Right renal pelvis (tissue), 4 donors: ENCODE data around the gene FAM20C. TPM values are rescaled to one million over a fixed set of nuclear protein-coding genes. Genes with fewer than 3 reads are reported as not detected.
"Not testable (repeated sequence)": the region's sequence is repeated elsewhere in the genome, so short reads cannot be mapped to it uniquely, and the experiment has no call there.

Source experiments
- DNase-seq, 4 donors: peaks; one replicate each; pipeline ENCODE4 v3.0.0-alpha.2; 2013; ENCODE audit warnings: low read depth in 4 of 4, low spot score in 3 of 4, missing footprints in 1 of 4
- polyA plus RNA-seq, 4 donors: library from polyadenylated mRNA; unstranded; fragments of 120-200 nt; gene quantifications; one replicate each; pipeline ENCODE4 v1.2.1, GENCODE V29; 2013; ENCODE audit not compliant: insufficient read length in 4 of 4

FAM20C gene
- polyA plus RNA-seq, 4 donors = 62.1 to 78.7 (median 70.8) TPM

DNA sequence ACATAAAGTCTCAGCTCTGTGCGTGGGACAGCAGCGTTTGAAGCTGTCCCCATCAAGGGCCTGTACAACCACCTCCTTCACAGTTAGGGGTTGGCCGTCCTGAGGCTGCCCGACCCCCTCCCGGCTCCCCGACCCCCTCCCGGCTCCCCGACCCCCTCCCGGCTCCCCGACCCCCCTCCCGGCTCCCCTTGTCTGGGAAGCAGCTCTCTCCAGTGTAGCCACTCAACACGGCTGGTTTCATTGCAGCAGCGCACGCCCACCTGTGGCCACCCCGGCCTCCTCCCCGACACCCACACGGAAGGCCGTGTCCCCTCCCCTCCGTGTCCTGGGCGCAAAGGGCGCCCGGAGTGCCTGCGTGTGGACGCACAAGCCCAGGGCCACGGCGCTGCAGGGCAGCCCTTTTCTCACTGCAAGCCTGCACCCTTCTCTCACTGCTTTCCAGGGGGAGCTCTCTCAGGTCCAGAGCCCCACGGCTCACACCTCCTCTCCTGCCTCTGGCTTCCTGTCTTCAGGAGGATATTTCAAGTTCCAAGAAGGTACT, 20.9 kb upstream of the FAM20C start:
- DNase-seq = no peak

DNA sequence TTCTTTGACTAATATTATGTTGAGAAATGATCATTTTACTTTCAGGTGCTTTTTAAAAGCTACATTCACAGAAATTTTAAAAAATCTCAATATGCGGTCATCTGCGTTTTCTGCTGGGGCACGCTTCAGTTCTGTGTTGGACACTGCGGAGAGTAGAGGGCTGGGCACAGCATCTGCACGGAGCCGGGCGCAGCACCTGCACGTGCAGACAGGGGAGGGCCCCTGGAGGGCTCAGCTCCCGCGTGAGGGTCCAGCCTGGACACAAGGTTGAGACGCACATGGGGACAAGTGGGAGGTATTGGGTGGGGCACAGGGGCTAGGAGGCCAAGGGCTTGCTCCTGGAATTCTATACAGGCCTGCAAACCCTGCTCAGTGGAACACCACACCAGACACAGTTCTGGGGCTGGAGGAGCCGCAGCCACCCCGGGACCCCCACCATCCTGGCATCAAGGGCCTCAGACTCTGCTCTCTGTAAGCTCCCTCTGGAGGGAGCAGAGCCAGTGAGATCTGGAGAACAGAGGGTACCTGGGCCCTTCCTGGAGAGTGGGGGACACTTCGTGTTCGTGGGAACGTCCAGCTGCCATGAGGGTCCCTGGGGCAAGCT, 20.4 kb upstream of the FAM20C start:
- no peak for DNase-seq

DNA sequence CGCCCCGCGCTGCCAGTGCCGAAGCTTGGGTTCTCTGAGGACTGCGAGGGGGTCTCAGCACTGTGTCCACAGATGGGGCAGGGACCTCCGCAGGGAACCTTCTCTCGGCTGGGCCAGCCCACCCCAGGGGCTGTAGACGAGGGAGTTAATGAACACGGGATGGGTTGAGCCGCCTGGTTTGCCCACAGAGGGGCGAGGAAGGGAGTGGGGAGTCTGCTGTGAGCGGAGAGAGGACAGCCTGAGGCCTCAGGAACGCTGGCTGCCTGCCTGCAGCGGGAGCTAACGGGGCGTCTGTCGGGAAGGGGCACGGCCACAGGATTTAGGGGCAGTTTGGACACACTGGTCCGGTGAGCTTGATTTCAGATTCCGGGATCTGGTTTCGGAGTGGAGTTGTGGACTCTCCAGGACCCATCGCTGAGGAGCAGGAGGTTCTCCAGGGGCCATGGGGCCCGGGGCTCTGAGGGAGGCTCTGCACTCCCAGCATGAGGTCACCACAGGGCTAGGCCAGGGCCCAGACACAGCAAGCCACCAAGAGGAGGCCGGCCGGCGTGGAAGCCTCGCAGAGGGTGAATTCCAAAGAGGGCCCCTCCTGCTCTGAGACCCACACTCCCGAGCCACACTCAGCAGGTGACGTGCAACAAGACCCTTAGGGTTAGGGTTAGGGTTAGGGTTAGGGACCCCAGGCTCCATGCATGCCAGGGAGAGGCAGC, 19.0 kb upstream of the FAM20C start:
- DNase-seq = no peak

DNA sequence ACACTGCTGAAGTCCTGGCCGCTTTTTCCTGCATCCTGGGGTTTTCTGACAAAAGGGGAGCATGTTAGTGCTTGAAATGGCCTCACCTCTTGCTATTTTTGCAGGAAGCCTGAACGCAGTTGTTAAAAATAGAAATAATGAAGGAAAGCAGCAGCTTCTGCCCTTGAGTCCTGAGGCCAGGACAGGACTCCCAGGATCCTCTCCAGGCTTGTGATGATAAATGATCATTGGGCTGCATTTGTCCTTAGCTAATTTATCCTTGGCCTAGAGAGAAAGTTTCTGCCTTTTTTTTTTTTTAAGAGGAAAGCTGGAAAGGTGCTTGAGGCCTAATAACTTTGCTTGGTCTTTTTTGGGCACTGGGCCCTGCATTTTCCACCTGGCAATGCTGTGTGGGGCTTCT, 17.7 kb upstream of the FAM20C start:
- no peak for DNase-seq

DNA sequence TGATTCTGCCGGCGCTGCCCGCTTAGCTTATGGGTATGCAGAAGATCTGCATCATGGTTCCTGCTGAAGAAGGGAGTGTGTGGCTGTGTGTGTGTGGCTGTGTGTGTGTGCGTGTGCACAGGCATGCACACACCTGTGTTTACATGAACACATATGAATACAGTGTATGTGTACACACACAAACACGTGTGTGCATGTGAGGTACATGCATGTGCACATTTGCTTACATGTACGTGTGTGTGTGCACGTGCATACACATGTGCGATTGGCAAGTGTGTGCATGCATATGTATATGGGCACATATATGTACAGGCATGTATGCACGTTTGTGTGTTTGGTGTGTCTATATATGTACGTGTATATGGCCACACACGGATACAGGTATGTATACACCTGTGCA, 16.4 kb upstream of the FAM20C start:
- DNase-seq = no peak

DNA sequence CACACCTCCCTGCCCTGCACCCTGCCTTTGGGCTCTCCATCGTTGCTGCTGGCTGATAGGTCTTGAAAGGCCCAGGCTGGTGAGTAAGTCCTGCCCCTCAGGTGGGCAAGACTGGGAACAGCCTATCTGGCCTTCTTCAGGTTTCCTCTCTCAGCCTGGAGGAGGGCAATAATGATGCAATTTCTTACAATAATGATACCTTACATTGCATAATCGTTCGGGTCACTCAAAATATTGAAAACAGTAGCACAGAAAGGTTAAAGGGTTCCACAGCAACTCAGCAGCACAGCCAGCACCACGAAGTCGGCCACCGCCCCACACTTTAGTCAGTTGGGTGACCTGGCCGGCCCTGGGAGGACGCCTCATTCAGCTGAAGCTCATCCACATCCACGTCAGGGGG, 16.0 kb upstream of the FAM20C start:
- DNase-seq = no peak

DNA sequence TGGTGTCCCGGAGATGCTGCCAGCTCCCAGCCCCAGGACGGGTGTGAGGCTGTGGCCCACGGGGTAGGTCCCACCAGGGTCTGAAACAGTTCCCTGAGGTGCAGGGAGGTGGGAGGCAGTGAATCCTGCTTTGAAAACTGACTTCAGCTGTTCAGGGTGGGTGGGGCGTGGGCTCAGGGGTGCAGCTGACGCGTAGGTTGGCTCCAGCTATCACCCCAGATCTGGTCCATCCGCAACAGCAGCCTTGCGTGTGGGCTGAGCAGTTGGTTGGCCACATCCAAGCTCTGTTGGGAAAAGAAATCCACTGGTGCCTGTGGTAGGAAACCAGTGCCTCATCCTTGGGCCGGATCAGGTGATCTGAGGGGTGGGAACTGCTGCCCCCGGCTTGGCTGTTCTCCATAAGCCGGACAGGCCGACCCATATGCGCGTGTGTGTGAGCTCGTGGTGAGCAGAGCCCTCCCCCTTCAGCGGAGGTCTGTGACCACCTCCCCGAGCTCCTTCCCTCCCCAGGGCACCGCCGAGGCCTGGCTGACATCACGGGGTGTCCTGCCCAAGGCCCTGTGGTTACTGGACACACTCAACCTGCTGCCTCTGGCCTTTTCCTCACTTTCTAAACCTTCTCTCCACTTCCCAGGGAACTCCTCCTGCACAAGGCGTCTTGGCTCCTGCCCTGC, 15.4 kb upstream of the FAM20C start:
- DNase-seq = no peak

DNA sequence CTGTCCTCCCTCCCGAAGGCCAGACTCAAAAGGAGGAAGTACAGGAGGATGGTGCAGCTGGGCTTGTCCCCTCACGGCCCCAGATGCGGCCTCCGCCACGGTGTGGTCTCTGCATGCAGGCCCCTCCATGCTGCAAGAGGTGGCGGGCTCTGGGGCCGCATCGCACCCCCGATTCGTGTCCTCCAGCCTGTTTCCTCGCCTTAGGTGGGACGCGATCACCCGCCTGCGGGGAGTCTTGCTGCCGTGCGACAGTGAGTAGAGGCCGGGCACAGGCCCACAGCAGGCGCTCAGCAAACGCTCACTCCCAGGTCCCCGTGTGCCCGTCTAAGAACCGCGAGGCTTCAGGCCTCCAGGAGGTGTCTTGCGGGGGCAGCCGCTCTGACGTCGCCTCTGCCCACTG, 13.9 kb upstream of the FAM20C start:
- DNase-seq = no peak

DNA sequence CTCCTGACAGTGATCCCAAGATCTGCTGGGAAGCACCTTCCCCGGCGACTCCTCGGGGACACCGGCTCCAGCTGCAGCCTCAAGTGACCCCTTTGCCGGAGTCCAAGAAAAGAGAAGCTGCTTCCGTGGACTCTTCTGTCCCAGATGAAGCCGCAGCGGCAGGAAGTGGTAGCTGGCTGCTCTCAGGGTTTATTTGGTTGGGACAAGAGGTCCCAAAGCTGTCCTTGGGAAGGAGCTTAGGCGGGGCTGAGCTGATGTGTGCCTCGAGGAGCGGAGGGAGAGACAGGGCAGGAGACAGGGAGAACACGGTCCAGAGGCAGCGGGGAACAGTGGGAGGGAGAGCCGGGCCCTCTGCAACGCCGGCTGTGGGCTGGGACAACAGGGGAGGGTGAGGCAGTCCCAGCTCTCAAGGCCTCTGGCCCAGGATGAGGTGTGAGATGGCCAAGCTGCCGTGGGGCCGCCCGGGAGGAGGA, 13.1 kb upstream of the FAM20C start:
- no peak for DNase-seq

DNA sequence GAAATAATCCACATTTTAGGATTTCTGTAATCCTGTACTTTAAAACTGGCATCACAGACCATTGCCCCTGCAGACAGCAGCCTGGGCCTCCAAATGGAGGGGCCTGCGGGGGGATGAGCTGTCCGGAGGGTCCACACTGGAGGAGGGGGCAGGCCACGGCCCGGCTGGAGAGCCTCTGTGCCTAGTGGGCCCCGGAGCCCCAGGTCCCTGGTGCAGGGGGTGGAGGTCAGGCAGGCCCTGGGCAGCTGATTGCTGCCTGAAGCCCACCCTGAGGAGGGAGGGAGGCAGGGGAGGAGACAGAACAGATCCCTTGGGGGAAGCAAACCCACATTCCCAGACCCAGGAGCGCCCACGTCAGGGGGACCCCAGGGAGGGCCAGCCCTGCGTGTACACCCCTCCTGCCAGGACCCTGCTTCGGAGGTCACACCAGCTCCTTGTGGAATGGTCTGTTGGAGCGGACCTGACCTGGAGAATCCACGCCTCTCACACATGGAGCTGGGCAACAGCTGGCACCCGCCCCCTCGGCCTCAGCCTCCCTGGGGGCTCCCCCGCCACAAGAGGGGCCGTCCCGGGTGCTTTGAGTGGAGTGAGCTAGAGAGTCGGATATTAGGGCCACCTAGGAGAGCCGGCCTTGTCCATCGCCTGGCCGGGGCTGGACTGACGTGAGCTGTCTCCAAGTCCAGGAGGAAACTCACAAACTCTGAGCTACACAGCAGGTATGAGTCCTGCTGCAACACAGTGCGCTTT, 12.2 kb upstream of the FAM20C start:
- DNase-seq = no peak

DNA sequence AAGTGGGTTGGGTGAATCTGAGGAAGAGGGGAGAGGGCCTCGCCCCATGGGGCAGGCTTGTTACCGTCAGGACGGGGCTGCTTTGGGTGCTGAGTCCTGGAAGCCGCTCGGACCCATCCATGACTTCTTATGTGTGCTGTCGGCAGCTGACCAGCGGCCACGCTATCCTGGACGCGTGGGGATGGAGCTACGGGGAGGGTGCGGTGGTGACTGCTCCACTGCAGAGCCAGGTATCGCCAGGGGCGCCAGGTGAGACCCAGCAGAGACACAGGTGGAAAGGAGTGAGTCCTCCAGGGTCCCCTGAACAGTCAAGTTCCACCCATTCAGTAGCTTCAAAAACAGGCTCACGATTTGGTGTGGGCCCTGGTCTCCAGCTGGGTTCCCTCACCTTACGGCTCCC, 10.6 kb upstream of the FAM20C start:
- DNase-seq = no peak

DNA sequence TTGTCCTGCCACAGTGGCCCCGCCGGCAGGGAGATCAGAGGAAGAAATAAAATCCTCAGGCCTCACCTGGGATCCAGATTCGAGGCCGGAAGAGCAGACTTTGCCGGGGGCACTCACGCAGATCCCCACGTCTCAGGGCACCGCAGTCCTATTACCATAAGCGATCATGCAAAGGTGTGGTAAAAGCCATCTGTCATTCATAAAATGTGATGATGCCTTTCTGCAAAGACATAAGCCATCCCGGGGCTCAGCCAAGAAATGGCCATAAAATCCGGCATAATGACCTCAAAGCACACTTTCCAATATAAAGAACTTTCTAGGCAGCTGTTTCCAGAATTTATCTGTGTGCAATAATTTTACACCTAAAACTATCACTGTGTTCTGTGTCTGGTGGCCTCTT, 9.9 kb upstream of the FAM20C start:
- DNase-seq = not testable (repeated sequence)

DNA sequence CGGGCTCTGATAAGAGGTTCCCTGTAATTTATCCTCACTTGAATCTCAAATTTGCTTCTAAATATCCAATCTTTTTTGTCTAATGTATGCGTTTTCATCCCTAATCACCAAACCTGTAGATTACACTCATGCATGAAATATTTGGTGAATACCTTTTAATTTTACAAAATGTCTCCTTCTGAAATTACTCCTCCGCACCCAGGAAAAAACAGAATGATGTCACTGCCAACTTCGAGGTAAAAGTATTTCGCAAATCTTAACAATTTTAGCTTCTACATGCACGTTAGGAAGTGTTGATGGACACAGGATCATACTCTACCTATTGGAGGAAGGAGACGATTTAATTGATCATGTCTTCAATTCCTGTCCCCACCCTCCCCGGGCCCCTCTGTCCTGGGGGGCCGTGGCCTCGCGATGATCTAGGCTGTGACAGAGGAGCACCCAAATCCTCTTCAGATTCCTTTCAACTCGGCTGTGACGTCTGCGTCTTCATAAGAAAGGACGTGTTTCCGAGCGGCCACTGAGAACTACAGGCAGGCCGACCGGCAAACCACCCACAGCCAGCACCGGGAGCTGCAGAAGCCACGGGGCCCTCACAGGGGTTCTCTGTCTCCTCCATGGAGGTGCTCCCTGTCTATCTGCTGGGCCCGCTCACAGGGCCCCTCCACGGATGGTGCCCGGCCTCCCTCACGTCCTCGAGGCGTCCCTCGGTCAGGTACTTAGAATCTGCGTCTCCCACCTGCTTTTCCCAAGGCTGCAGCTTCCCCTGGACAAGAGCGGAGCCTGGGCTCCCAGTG, 8.7 kb upstream of the FAM20C start:
- DNase-seq = no peak

DNA sequence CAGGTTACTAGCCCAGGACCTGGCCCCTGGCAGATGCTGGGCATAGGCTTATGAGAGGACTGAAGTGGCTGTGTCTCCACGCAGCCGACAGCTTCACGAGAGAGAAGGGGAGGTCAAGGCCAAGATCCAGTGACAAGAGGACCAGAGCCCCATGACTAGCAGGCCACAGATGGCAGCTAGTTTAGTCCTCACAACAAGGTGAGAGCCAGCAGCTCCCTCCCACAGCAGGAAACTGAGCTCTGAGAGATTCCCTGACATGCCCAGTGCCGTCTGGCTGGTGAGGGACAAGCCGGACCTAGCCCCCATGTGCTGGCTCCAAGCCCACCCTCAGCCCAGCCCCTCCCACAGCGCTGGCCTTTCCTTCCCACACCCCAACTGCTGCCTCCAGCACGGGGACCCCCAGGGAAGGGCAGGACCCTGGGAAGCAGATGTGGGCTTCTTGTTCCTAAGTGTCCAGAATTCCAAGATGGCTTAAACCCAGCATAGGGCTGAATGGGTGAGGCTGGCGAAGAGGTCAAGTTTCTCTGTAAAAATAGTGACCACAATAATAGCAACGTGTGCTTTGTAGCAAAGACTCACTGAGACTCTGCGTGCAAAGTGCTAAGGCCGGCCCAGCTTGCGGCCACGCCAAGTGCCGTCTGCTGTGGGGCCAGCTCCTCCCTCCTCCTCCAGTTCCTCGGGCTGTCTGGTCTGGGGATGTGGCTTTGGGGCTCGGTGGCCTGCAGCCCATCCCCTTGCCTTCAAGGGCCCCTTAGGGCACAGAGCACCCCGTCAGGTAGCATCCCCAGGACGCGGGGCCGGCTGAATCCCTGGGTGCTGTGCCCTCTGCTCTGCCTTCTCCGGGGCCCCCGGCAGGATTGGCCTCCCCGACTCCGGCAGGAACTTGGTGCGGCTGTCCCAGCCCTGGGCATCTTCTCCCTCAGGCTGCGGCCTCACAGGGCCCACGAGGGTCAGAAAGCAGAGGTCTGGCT, 7.8 kb upstream of the FAM20C start:
- DNase-seq = no peak

DNA sequence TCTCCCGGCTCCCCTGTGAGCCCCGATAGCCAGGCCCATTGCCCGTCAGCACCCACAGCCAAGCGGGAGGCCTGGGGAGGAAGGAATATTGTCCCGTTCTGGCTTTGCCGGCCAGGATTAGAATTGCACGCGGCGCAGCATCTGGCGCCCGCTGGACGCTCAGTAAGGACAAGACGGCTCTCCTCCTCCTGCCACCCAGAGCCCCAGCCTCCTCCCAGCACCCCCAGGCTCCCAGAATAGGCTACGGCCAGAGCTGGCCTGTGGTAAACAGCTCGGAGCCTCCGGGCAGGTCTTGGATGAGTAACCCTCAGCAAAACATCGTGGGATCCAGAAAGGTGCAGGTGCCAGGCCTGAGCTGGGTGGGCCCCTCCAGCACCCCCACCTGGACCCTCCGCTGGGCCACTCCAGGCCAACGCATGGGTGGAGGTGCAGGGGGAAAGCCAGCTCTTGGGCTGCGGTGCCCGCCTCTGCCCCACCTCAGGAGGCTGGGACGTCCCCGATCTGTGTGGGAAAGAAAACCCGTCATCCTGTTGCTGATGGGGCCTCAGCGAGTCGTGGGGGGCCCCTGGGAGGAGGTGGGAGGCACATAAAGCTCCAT, 5.8 kb upstream of the FAM20C start:
- no peak for DNase-seq

DNA sequence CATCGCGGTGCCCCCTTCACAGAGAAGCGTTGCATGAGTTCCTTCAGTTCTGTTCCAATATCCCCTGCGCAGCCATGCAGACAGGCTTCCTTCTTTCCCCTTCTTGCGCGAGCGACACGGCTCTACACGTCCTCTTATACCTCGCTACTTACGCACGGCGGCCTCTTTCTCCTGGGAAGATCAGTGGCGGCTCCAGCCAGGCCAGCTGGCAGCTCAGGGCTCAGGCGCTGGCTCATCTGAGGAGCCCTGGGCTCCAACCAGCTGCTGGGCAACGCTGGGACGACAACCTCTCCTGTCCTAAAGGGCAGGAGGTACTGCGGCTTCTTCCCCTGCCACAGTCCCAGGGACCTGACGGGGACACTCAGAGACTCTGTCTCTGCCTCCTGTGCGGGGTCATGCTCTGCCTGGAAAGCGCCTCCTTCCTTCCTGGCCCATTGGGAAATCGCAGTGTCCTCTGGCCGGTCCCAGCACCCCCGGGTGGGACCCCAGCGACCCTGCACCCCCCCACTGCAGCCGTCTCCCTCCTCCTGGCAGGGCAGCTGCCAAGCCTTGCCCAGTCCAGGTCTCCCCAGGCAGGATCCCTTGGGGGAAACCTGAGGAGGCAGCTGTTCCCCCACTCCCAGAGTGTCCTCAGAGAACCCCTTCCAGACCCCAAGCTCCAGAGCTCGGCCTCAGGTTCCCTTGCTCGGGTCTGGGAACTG, 5.0 kb upstream of the FAM20C start:
- DNase-seq = no peak

DNA sequence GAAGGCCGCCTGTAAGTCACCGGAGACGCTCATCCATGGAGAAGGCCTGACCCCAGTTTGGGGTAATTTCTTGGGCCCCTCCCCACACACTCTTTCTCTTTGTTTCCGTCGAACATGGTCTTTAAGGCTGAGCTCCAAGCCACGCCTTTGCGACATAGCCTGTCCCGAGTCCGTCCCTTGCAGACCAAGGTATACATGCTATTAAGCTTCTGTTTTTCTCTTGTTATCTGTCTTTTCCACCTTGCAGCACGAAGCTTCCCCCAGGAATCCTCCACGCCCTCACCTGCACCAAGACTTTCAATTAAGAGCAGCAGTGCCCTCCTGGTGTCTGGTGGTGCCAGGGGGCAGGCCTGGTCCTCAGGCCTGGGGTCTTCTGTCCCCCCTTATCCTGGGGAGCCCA, 4.2 kb upstream of the FAM20C start:
- no peak for DNase-seq
